Breast epithelium (tissue), 4 donors: ENCODE results near the gene ADARB2. TPM values are rescaled to one million over a fixed set of nuclear protein-coding genes. Genes with fewer than 3 reads are reported as not detected.

Experiments used
- DNase-seq, 2 donors: peaks; one replicate each; pipeline ENCODE4 v3.0.0-alpha.2; 2019; ENCODE audit warnings: low spot score in 2 of 2
- H3K27ac ChIP-seq, 2 donors: fragments of 200-600 bp; sonication (generic) in 1 of 2; one replicate each; pipeline ENCODE4 v1.5.1; 2016 to 2019; ENCODE audit warnings: mild to moderate bottlenecking in 1 of 2
- H3K27me3 ChIP-seq, 2 donors: fragments of 200-600 bp; sonication (generic) in 1 of 2; one replicate each; pipeline versions ENCODE4 v1.5.1 to v1.6.0; 2017 to 2019; ENCODE audit warnings: control low read depth in 1 of 2, mild to moderate bottlenecking in 1 of 2
- H3K36me3 ChIP-seq: fragments of 200-600 bp; one replicate; pipeline ENCODE4 v1.5.1; 2019
- H3K4me1 ChIP-seq, 2 donors: fragments of 200-600 bp; sonication (generic); one replicate each; pipeline ENCODE4 v1.5.1; 2016 to 2019; ENCODE audit warnings: control low read depth in 1 of 2
- H3K4me3 ChIP-seq, 3 donors: fragments of 200-600 bp; sonication (generic); 1 replicate in 2 of 3; 2 replicates in 1 of 3; pipeline ENCODE4 v1.5.1; 2016 to 2019; ENCODE audit warnings: mild to moderate bottlenecking in 3 of 3, moderate library complexity in 2 of 3
- H3K9me3 ChIP-seq, 2 donors: fragments of 200-600 bp; sonication (generic) in 1 of 2; one replicate each; pipeline ENCODE4 v1.5.1; 2016 to 2019; ENCODE audit warnings: control low read depth in 1 of 2
- CTCF ChIP-seq, 3 donors: fragments of 450-650 bp; IDR thresholded peaks; one replicate each; pipeline ENCODE4 v1.5.1; 2016 to 2017; ENCODE audit warnings: antibody characterized with exemption in 3 of 3, mild to moderate bottlenecking in 3 of 3, moderate library complexity in 3 of 3
- POLR2A ChIP-seq: fragments of 450-650 bp; IDR thresholded peaks from one replicate; pipeline ENCODE4 v1.6.1; 2016; ENCODE audit warnings: antibody characterized with exemption, mild to moderate bottlenecking, moderate library complexity
- POLR2AphosphoS5 ChIP-seq, 3 donors: sonication (generic); formaldehyde crosslinking; IDR thresholded peaks; one replicate each; pipeline ENCODE4 v1.6.1; 2017; ENCODE audit warnings: antibody characterized with exemption in 3 of 3
- intact Hi-C: fragments of 100-400 bp; cut with DNase I; formaldehyde crosslinking; loops from one replicate; pipeline ENCODE4 v1.15.1; 2023; ENCODE audit warnings: low total_unique reads
- total RNA-seq, 3 donors: library from RNA; depleted of rRNA; stranded (reverse); fragments of >200 nt; gene quantifications; one replicate each; pipeline ENCODE4 v1.1.0, GENCODE V29; 2016

The ADARB2 gene
- total RNA-seq, 3 donors from 2014 or later, result 0.32 to 3.9 (median 2.0) TPM

- H3K36me3 ChIP-seq, result no peaks in the 10 kb centered on the region
- no peaks in the 10 kb centered on the region for H3K4me1 ChIP-seq
- no peaks in the 10 kb centered on the region for H3K9me3 ChIP-seq
- no peak overlapping the region for H3K4me3 ChIP-seq
- intact Hi-C loops, result no loop called here
- H3K27me3 ChIP-seq, result peaks cover 0 to 9% of the 10 kb centered on the region in 2 donors
- H3K27ac ChIP-seq, result no peak overlapping the region
- TF ChIP-seq POLR2A (no peak), POLR2AphosphoS5 (IDR thresholded peaks at IDR 0.05) (no peak), CTCF (IDR thresholded peaks at IDR 0.05) (no peak)
- DNase-seq, result no peak
Observed at GRCh38 chr10:1633783-1634182, 103.5 kb downstream of the ADARB2 start.

GRCh38 chr10:1632596-1632995, 104.7 kb downstream of the ADARB2 start:
- Histone ChIP-seq H3K4me1 (no peaks in the 10 kb centered on the region), H3K9me3 (no peaks in the 10 kb centered on the region), H3K27me3 (peaks cover 0 to 9% of the 10 kb centered on the region in 2 donors), H3K4me3 (no peak overlapping the region), H3K36me3 (no peaks in the 10 kb centered on the region), H3K27ac (no peak overlapping the region)
- no peak for TF ChIP-seq POLR2AphosphoS5 (IDR thresholded peaks at IDR 0.05)
- no peak for DNase-seq
- intact Hi-C loops, result no loop called here

- intact Hi-C loops, result no loop called here
- H3K4me1 ChIP-seq, result no peaks in the 10 kb centered on the region
- peaks cover 0 to 9% of the 10 kb centered on the region in 2 donors for H3K27me3 ChIP-seq
- H3K36me3 ChIP-seq, result no peaks in the 10 kb centered on the region
- no peak overlapping the region for H3K27ac ChIP-seq
- DNase-seq, result no peak
- H3K9me3 ChIP-seq, result no peaks in the 10 kb centered on the region
- no peak for TF ChIP-seq CTCF (IDR thresholded peaks at IDR 0.05)
- no peak for TF ChIP-seq POLR2A
- TF ChIP-seq POLR2AphosphoS5 (IDR thresholded peaks at IDR 0.05), result no peak
- no peak overlapping the region for H3K4me3 ChIP-seq
Observed at GRCh38 chr10:1632141-1632540, 105.2 kb downstream of the ADARB2 start.

GRCh38 chr10:1631282-1631681, 106.0 kb downstream of the ADARB2 start:
- no peak for DNase-seq
- intact Hi-C loops, result no loop called here

GRCh38 chr10:1630304-1630703, 107.0 kb downstream of the ADARB2 start:
- no peak for TF ChIP-seq POLR2AphosphoS5 (IDR thresholded peaks at IDR 0.05)
- Histone ChIP-seq H3K4me3 (no peak overlapping the region), H3K4me1 (no peaks in the 10 kb centered on the region), H3K27ac (no peak overlapping the region), H3K9me3 (no peaks in the 10 kb centered on the region), H3K36me3 (no peaks in the 10 kb centered on the region), H3K27me3 (peaks cover 0 to 9% of the 10 kb centered on the region in 2 donors)
- DNase-seq, result no peak
- intact Hi-C loops, result no loop called here

More at GRCh38 chr10:1631282-1631681, 106.0 kb downstream of the ADARB2 start:
- Histone ChIP-seq H3K27me3 (peaks cover 0 to 9% of the 10 kb centered on the region in 2 donors), H3K36me3 (no peaks in the 10 kb centered on the region), H3K4me1 (no peaks in the 10 kb centered on the region), H3K27ac (no peak overlapping the region), H3K9me3 (no peaks in the 10 kb centered on the region), H3K4me3 (no peak overlapping the region)
- TF ChIP-seq CTCF (IDR thresholded peaks at IDR 0.05) (no peak), POLR2A (no peak), POLR2AphosphoS5 (IDR thresholded peaks at IDR 0.05) (no peak)

- no peak overlapping the region for H3K4me3 ChIP-seq
- no peaks in the 10 kb centered on the region for H3K4me1 ChIP-seq
- DNase-seq, result no peak
- intact Hi-C loops, result no loop called here
- H3K27ac ChIP-seq, result no peak overlapping the region
- no peaks in the 10 kb centered on the region for H3K9me3 ChIP-seq
- TF ChIP-seq POLR2AphosphoS5 (IDR thresholded peaks at IDR 0.05), result no peak
- no peak for TF ChIP-seq POLR2A
- TF ChIP-seq CTCF (IDR thresholded peaks at IDR 0.05), result no peak
- H3K27me3 ChIP-seq, result peaks cover 0 to 9% of the 10 kb centered on the region in 2 donors
- no peaks in the 10 kb centered on the region for H3K36me3 ChIP-seq
Observed at GRCh38 chr10:1629326-1630198, 107.8 kb downstream of the ADARB2 start.
